HepG2 (cell line): ENCODE results near the gene CSNK2B. TPM values are rescaled to one million over a fixed set of nuclear protein-coding genes. Genes with fewer than 3 reads are reported as not detected.

ENCODE experiments used
- CEBPB ChIP-seq: IDR thresholded peaks from 2 replicates; pipeline ENCODE4 v1.6.1; 2011; ENCODE audit warnings: low read depth, low read length, improper control_type of control experiment, borderline replicate concordance
- FOSL1 ChIP-seq: sonication (generic); formaldehyde crosslinking; IDR thresholded peaks from 2 replicates; pipeline ENCODE4 v1.9.0; 2021; ENCODE audit warnings: missing genetic modification reagents, borderline replicate concordance
- GABPA ChIP-seq, 2 experiments: IDR thresholded peaks; 2 replicates each; pipeline ENCODE4 v1.6.1; 2011 to 2016; ENCODE audit warnings: low read depth in 2 of 2, low read length in 1 of 2, missing biosample characterization in 1 of 2, missing genetic modification characterization in 1 of 2
- IKZF4 ChIP-seq: sonication (generic); formaldehyde crosslinking; IDR thresholded peaks from 2 replicates; pipeline ENCODE4 v1.5.1; 2020; ENCODE audit warnings: borderline replicate concordance, mild to moderate bottlenecking, low read depth, missing genetic modification reagents; ENCODE audit errors: not compliant biosample characterization
- NFATC3 ChIP-seq: sonication (generic); formaldehyde crosslinking; IDR thresholded peaks from 2 replicates; pipeline ENCODE4 v1.5.1; 2020; ENCODE audit warnings: mild to moderate bottlenecking, missing genetic modification reagents
- PHF20 ChIP-seq: sonication (generic); formaldehyde crosslinking; IDR thresholded peaks from 2 replicates; pipeline ENCODE4 v1.5.0; 2020; ENCODE audit warnings: mild to moderate bottlenecking, missing genetic modification reagents
- REXO4 ChIP-seq: sonication (generic); formaldehyde crosslinking; IDR thresholded peaks from 2 replicates; pipeline ENCODE4 v1.8.0; 2022; ENCODE audit warnings: missing genetic modification reagents, mild to moderate bottlenecking, borderline replicate concordance
- SAFB2 ChIP-seq: sonication (generic); formaldehyde crosslinking; IDR thresholded peaks from 2 replicates; pipeline ENCODE4 v1.5.1; 2020; ENCODE audit warnings: missing genetic modification reagents, low read depth, mild to moderate bottlenecking, borderline replicate concordance
- SATB2 ChIP-seq: sonication (generic); formaldehyde crosslinking; IDR thresholded peaks from 2 replicates; pipeline ENCODE4 v1.5.0; 2020; ENCODE audit warnings: missing genetic modification reagents
- SCMH1 ChIP-seq: sonication (generic); formaldehyde crosslinking; IDR thresholded peaks from 2 replicates; pipeline ENCODE4 v1.9.0; 2021; ENCODE audit warnings: missing genetic modification reagents, mild to moderate bottlenecking, borderline replicate concordance
- SNRNP70 ChIP-seq: fragments of 200-400 bp; formaldehyde crosslinking; IDR thresholded peaks from 2 replicates; pipeline ENCODE4 v1.6.1; 2017; ENCODE audit warnings: mild to moderate bottlenecking, low read depth, low read length, moderate library complexity
- SRY ChIP-seq: sonication (generic); formaldehyde crosslinking; IDR thresholded peaks from 2 replicates; pipeline ENCODE4 v1.8.0; 2022; ENCODE audit warnings: mild to moderate bottlenecking, missing genetic modification reagents
- TOE1 ChIP-seq: sonication (generic); formaldehyde crosslinking; IDR thresholded peaks from 2 replicates; pipeline ENCODE4 v1.4.0; 2020; ENCODE audit warnings: mild to moderate bottlenecking, missing genetic modification reagents
- ZNF577 ChIP-seq: sonication (generic); formaldehyde crosslinking; IDR thresholded peaks from 2 replicates; pipeline ENCODE4 v1.4.0; 2020; ENCODE audit warnings: mild to moderate bottlenecking, low read depth, missing genetic modification reagents, borderline replicate concordance
- ZNF619 ChIP-seq: sonication (generic); formaldehyde crosslinking; IDR thresholded peaks from 2 replicates; pipeline ENCODE4 v1.4.0; 2020; ENCODE audit warnings: mild to moderate bottlenecking, missing genetic modification reagents
- ZNF773 ChIP-seq: sonication (generic); formaldehyde crosslinking; IDR thresholded peaks from 2 replicates; pipeline ENCODE4 v1.4.0; 2020; ENCODE audit warnings: missing genetic modification reagents, borderline replicate concordance
- ZNF883 ChIP-seq: sonication (generic); formaldehyde crosslinking; IDR thresholded peaks from 2 replicates; pipeline ENCODE4 v1.5.1; 2020; ENCODE audit warnings: mild to moderate bottlenecking, missing genetic modification reagents; ENCODE audit errors: not compliant biosample characterization
- polyA plus RNA-seq, 8 experiments: library from polyadenylated mRNA; depleted of rRNA in 3 of 8; stranded (reverse) in 7 of 8; unstranded in 1 of 8; fragments of >200 nt; fragmentation: Illumina TruSeq in 4 of 8; extraction: Trizol in 4 of 8; gene quantifications; 2 replicates each; pipeline versions ENCODE4 v1.2.1 to v1.2.3, GENCODE V29; 2011 to 2016; ENCODE audit warnings: low read depth in 4 of 8, missing spikeins in 1 of 8, mixed read lengths in 1 of 8; ENCODE audit not compliant: insufficient read depth in 1 of 8
- total RNA-seq, 5 experiments: library from RNA; depleted of rRNA; stranded (reverse); fragments of >200 nt; fragmentation: Illumina TruSeq; extraction: Trizol; gene quantifications; 2 replicates each; pipeline ENCODE4 v1.2.3, GENCODE V29; 2016; ENCODE audit warnings: low read depth in 1 of 5
- TF ChIP-seq, protein P1 (sequence below): sonication (generic); formaldehyde crosslinking; IDR thresholded peaks from 2 replicates; pipeline ENCODE4 v1.9.0; 2022; ENCODE audit warnings: low read depth, missing genetic modification reagents
- TF ChIP-seq, protein P2 (sequence below): sonication (generic); formaldehyde crosslinking; IDR thresholded peaks from 2 replicates; pipeline ENCODE4 v1.5.0; 2020; ENCODE audit warnings: missing genetic modification reagents
- TF ChIP-seq, protein P3 (sequence below): sonication (generic); formaldehyde crosslinking; IDR thresholded peaks from 2 replicates; pipeline ENCODE4 v1.4.0; 2020; ENCODE audit warnings: mild to moderate bottlenecking, missing genetic modification reagents
- TF ChIP-seq, protein P4 (sequence below): sonication (generic); formaldehyde crosslinking; IDR thresholded peaks from 2 replicates; pipeline ENCODE4 v1.8.0; 2022; ENCODE audit warnings: mild to moderate bottlenecking, missing genetic modification reagents, moderate library complexity
- TF ChIP-seq, protein P5 (sequence below): fragments of 450-650 bp; IDR thresholded peaks from 2 replicates; pipeline ENCODE4 v1.6.1; 2017

The CSNK2B gene
- total and polyA plus RNA-seq, 2 of the 13 experiments (the other 11 are each of a cell fraction or from before 2014, with no cell fraction given), result 111 to 296 TPM

DNA sequence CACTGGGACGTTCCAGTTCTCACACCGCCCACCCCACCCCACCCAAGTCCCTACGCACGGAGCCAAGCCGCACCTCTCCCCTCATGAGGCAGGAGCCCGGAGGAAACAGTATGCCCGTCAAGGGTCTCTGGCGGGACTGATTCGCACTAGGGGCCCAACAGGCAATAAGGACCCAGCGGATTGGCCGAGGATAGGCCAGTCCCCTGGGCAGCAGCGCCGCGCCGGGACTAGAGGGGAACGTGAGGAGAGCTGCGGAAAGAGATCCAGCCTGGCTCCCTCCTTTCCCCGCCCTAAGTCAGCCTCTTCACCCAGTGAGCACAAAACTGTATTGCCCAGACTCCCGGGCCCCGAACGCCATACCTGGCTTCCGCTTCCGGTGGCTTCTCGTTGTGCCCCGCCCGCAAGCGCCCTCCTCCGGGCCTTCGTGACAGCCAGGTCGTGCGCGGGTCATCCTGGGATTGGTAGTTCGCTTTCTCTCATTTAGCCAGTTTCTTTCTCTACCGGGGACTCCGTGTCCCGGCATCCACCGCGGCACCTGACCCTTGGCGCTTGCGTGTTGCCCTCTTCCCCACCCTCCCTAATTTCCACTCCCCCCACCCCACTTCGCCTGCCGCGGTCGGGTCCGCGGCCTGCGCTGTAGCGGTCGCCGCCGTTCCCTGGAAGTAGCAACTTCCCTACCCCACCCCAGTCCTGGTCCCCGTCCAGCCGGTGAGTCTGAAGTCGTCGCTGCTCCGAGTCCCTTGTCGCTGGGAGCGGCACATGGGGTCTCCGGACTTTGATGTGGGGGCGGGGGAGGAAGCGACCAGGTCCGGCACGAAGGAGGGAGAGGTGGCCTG is at the start of gene CSNK2B (continued):
- TF ChIP-seq, protein P1, sequence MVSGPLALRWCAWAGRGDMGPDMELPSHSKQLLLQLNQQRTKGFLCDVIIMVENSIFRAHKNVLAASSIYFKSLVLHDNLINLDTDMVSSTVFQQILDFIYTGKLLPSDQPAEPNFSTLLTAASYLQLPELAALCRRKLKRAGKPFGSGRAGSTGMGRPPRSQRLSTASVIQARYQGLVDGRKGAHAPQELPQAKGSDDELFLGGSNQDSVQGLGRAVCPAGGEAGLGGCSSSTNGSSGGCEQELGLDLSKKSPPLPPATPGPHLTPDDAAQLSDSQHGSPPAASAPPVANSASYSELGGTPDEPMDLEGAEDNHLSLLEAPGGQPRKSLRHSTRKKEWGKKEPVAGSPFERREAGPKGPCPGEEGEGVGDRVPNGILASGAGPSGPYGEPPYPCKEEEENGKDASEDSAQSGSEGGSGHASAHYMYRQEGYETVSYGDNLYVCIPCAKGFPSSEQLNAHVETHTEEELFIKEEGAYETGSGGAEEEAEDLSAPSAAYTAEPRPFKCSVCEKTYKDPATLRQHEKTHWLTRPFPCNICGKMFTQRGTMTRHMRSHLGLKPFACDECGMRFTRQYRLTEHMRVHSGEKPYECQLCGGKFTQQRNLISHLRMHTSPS, result no peak
- TF ChIP-seq PHF20, result peak; percentile 82
- no peak; the same call in 1 of the 2 replicates for TF ChIP-seq ZNF619
- no peak for TF ChIP-seq FOSL1 (CRISPR knock-in tag)
- TF ChIP-seq SRY (CRISPR knock-in tag), result peak; percentile 86
- no peak for TF ChIP-seq IKZF4
- TF ChIP-seq, protein P2, sequence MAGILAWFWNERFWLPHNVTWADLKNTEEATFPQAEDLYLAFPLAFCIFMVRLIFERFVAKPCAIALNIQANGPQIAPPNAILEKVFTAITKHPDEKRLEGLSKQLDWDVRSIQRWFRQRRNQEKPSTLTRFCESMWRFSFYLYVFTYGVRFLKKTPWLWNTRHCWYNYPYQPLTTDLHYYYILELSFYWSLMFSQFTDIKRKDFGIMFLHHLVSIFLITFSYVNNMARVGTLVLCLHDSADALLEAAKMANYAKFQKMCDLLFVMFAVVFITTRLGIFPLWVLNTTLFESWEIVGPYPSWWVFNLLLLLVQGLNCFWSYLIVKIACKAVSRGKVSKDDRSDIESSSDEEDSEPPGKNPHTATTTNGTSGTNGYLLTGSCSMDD (CRISPR knock-in tag), result no peak
- TF ChIP-seq, protein P3, sequence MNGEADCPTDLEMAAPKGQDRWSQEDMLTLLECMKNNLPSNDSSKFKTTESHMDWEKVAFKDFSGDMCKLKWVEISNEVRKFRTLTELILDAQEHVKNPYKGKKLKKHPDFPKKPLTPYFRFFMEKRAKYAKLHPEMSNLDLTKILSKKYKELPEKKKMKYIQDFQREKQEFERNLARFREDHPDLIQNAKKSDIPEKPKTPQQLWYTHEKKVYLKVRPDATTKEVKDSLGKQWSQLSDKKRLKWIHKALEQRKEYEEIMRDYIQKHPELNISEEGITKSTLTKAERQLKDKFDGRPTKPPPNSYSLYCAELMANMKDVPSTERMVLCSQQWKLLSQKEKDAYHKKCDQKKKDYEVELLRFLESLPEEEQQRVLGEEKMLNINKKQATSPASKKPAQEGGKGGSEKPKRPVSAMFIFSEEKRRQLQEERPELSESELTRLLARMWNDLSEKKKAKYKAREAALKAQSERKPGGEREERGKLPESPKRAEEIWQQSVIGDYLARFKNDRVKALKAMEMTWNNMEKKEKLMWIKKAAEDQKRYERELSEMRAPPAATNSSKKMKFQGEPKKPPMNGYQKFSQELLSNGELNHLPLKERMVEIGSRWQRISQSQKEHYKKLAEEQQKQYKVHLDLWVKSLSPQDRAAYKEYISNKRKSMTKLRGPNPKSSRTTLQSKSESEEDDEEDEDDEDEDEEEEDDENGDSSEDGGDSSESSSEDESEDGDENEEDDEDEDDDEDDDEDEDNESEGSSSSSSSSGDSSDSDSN, result peak; percentile 65
- no peak for TF ChIP-seq SATB2 (CRISPR knock-in tag)
- no peak; the same call in 1 of the 2 replicates for TF ChIP-seq SAFB2 (CRISPR knock-in tag)
- TF ChIP-seq SNRNP70, result no peak
- no peak for TF ChIP-seq TOE1
- no peak for TF ChIP-seq SCMH1 (CRISPR knock-in tag)
- TF ChIP-seq, protein P4, sequence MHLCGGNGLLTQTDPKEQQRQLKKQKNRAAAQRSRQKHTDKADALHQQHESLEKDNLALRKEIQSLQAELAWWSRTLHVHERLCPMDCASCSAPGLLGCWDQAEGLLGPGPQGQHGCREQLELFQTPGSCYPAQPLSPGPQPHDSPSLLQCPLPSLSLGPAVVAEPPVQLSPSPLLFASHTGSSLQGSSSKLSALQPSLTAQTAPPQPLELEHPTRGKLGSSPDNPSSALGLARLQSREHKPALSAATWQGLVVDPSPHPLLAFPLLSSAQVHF (CRISPR knock-in tag), result no peak
- TF ChIP-seq REXO4 (CRISPR knock-in tag), result no peak
- TF ChIP-seq ZNF883 (CRISPR knock-in tag), result peak; percentile 19
- no peak for TF ChIP-seq GABPA (IDR thresholded peaks at IDR 0.05; ENCODE audit: low read depth, low read length)
- TF ChIP-seq GABPA (CRISPR knock-in tag; IDR thresholded peaks at IDR 0.05; ENCODE audit: low read depth), result peak; percentile 98
- no peak for TF ChIP-seq ZNF577 (CRISPR knock-in tag)
- TF ChIP-seq NFATC3 (CRISPR knock-in tag), result peak; percentile 88
- TF ChIP-seq, protein P5, sequence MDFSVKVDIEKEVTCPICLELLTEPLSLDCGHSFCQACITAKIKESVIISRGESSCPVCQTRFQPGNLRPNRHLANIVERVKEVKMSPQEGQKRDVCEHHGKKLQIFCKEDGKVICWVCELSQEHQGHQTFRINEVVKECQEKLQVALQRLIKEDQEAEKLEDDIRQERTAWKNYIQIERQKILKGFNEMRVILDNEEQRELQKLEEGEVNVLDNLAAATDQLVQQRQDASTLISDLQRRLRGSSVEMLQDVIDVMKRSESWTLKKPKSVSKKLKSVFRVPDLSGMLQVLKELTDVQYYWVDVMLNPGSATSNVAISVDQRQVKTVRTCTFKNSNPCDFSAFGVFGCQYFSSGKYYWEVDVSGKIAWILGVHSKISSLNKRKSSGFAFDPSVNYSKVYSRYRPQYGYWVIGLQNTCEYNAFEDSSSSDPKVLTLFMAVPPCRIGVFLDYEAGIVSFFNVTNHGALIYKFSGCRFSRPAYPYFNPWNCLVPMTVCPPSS, result no peak
- no peak for TF ChIP-seq CEBPB
- 0 out of 2 replicates have a peak, but pooled peaks have one; percentile 29 for TF ChIP-seq ZNF773 (CRISPR knock-in tag)
